Right ventricle myocardium inferior (tissue), 1 donor: ENCODE measurements around the gene ZKSCAN2. TPM values are rescaled to one million over a fixed set of nuclear protein-coding genes. Genes with fewer than 3 reads are reported as not detected.

Source experiments
- ATAC-seq: fragments of 200-7000 bp; cut with Tn5 transposase; one replicate; pipeline ENCODE4 v1.9.1; 2020; ENCODE audit warnings: mild to moderate bottlenecking, moderate library complexity
- DNase-seq: peaks from one replicate; pipeline ENCODE4 v3.0.0; 2021; ENCODE audit errors: missing footprints
- intact Hi-C: fragments of 100-400 bp; cut with DNase I; formaldehyde crosslinking; loops from one replicate; pipeline ENCODE4 v1.11.0; 2022
- long read RNA-seq: library from polyadenylated mRNA; unstranded; transcript quantifications from one replicate; pipeline ENCODE4 v2.0.0, GENCODE V29; 2021
- total RNA-seq: library from RNA; stranded (reverse); fragmentation: NEBNext Ultra II Directional; extraction: Animal tissue kit (Norgen Biotek cat#: 25700); gene quantifications from one replicate; pipeline ENCODE4 v1.2.1, GENCODE V29; 2021
- donor health status: DM: no; HTN: yes; CAD: no; lungs with severe emphysema.

ZKSCAN2 gene
- total RNA-seq, result 3.8 TPM
- long read RNA-seq, partial matches to known transcripts, result 0 of 1 reads
- long read RNA-seq, other reads (novel, unspliced or antisense), result 1 of 1 reads

GRCh38 chr16:25257470-25257955, at the start of gene ZKSCAN2:
TSS of gene ZKSCAN2 (minus strand) at chr16:25257845. CDS start at chr16:25257127, 718 bp downstream.
- DNase-seq (peak; percentile 96), ATAC-seq (peak; percentile 99)
- intact Hi-C loops, result loop anchor here (10.0 kb wide), 1 partner anchor 713 kb away; no protein-coding TSS in a partner anchor

- intact Hi-C loops, result no loop called here
- ATAC-seq, result no peak
- no peak for DNase-seq
These were observed 42.3 kb upstream of the ZKSCAN2 start for GRCh38 chr16:25299792-25300590.

GRCh38 chr16:25298165-25298872, 40.7 kb upstream of the ZKSCAN2 start:
- no peak for DNase-seq
- intact Hi-C loops, result no loop called here
- no peak for ATAC-seq

GRCh38 chr16:25297151-25297787, 39.6 kb upstream of the ZKSCAN2 start:
- DNase-seq (no peak), ATAC-seq (no peak)
- intact Hi-C loops, result no loop called here

- ATAC-seq (no peak), DNase-seq (no peak)
- intact Hi-C loops, result no loop called here
These were observed 33.9 kb upstream of the ZKSCAN2 start for GRCh38 chr16:25291580-25291979.

- DNase-seq, result no peak
- ATAC-seq, result no peak
- intact Hi-C loops, result no loop called here
These were observed 31.8 kb upstream of the ZKSCAN2 start for GRCh38 chr16:25289466-25289865.

GRCh38 chr16:25279491-25279890, 21.8 kb upstream of the ZKSCAN2 start:
- DNase-seq (no peak), ATAC-seq (no peak)
- intact Hi-C loops, result no loop called here

- DNase-seq (no peak), ATAC-seq (no peak)
- intact Hi-C loops, result no loop called here
These were observed 13.8 kb upstream of the ZKSCAN2 start for GRCh38 chr16:25271421-25271820.

GRCh38 chr16:25270577-25270976, 12.9 kb upstream of the ZKSCAN2 start:
- DNase-seq (no peak), ATAC-seq (no peak)
- intact Hi-C loops, result no loop called here

GRCh38 chr16:25269879-25270278, 12.2 kb upstream of the ZKSCAN2 start:
- no peak for DNase-seq
- intact Hi-C loops, result no loop called here
- no peak for ATAC-seq

- intact Hi-C loops, result no loop called here
- ATAC-seq (no peak), DNase-seq (no peak)
These were observed 8.3 kb upstream of the ZKSCAN2 start for GRCh38 chr16:25265968-25266367.

GRCh38 chr16:25264597-25264996, 7.0 kb upstream of the ZKSCAN2 start:
- intact Hi-C loops, result no loop called here
- DNase-seq (no peak), ATAC-seq (no peak)

- intact Hi-C loops, result no loop called here
- DNase-seq (no peak), ATAC-seq (no peak)
These were observed 2.8 kb upstream of the ZKSCAN2 start for GRCh38 chr16:25260416-25260815.

GRCh38 chr16:25258861-25259179, 1.2 kb upstream of the ZKSCAN2 start:
- DNase-seq, result no peak
- no peak for ATAC-seq
- intact Hi-C loops, result loop anchor here (10.0 kb wide), 1 partner anchor 714 kb away; no protein-coding TSS in a partner anchor

GRCh38 chr16:25257956-25258860, 563 bp upstream of the ZKSCAN2 start:
- intact Hi-C loops, result loop anchor here (10.0 kb wide), 1 partner anchor 713 kb away; no protein-coding TSS in a partner anchor
- DNase-seq, result peak; percentile 87

GRCh38 chr16:25256695-25257469, 763 bp downstream of the ZKSCAN2 start:
- no peak for DNase-seq
- ATAC-seq, result no peak
- intact Hi-C loops, result loop anchor here (10.0 kb wide), 1 partner anchor 712 kb away; no protein-coding TSS in a partner anchor

More at GRCh38 chr16:25257956-25258860, 563 bp upstream of the ZKSCAN2 start:
- ATAC-seq, result peak; percentile 43

- intact Hi-C loops, result loop anchor here (10.0 kb wide), 1 partner anchor 709 kb away; no protein-coding TSS in a partner anchor
- DNase-seq (no peak), ATAC-seq (no peak)
These were observed 4.3 kb downstream of the ZKSCAN2 start for GRCh38 chr16:25253322-25253721.
